ENCODE measurements around the gene FAM9A. TPM values are rescaled to one million over a fixed set of nuclear protein-coding genes. Genes with fewer than 3 reads are reported as not detected.
A peak's percentile ranks its signal among the peaks of the same experiment; 100 is the strongest.

Gene FAM9A
- total RNA-seq, 5 donors from 2014 or later (not counting 1 experiment from before 2014, with no cell fraction given) = not detected

GRCh38 chrX:8749697-8750096 is 51.5 kb downstream of the FAM9A start:
- Histone ChIP-seq H3K4me3 (ENCODE audit: control insufficient read depth in 1 of 2, extremely low read depth in 1 of 2, low read length in 1 of 2) (no peak overlapping the region), H3K9me3 (no peaks in the 10 kb centered on the region), H3K36me3 (ENCODE audit: control insufficient read depth in 2 of 2, extremely low read depth in 1 of 2, insufficient read depth in 1 of 2, low read length in 1 of 2) (no peaks in the 10 kb centered on the region), H3K27ac (ENCODE audit: low read length) (no peak overlapping the region), H3K27me3 (replicated peaks in 1 of 2; ENCODE audit: control insufficient read depth in 2 of 2, extremely low read depth in 1 of 2, insufficient read depth in 2 of 2, low read length in 1 of 2) (no peaks in the 10 kb centered on the region), H3K4me1 (ENCODE audit: control insufficient read depth in 1 of 2, extremely low read depth in 1 of 2, insufficient read depth in 2 of 2, low read length in 2 of 2) (no peaks in the 10 kb centered on the region)
- DNase-seq (no peak), ATAC-seq (replicated peaks in 1 of 4) (no peak)
- peaks cover 0 to 2% (median 0%) of the 10 kb centered on the region in 3 donors for H3K4me1 Mint-ChIP-seq
- ChIA-PET POLR2A (no interaction called here), CTCF (no interaction called here)
- H3K27me3 Mint-ChIP-seq = peaks cover 4 to 10% of the 10 kb centered on the region in 2 donors
- H3K27ac Mint-ChIP-seq = no peak overlapping the region
- H3K36me3 Mint-ChIP-seq = no peaks in the 10 kb centered on the region
- no peak overlapping the region for H3K4me3 Mint-ChIP-seq
- no peaks in the 10 kb centered on the region for H3K9me3 Mint-ChIP-seq

- Histone ChIP-seq H3K36me3 (ENCODE audit: control insufficient read depth in 2 of 2, extremely low read depth in 1 of 2, insufficient read depth in 1 of 2, low read length in 1 of 2) (no peaks in the 10 kb centered on the region), H3K9me3 (no peaks in the 10 kb centered on the region), H3K27me3 (replicated peaks in 1 of 2; ENCODE audit: control insufficient read depth in 2 of 2, extremely low read depth in 1 of 2, insufficient read depth in 2 of 2, low read length in 1 of 2) (no peaks in the 10 kb centered on the region), H3K27ac (ENCODE audit: low read length) (no peak overlapping the region), H3K4me1 (ENCODE audit: control insufficient read depth in 1 of 2, extremely low read depth in 1 of 2, insufficient read depth in 2 of 2, low read length in 2 of 2) (no peaks in the 10 kb centered on the region), H3K4me3 (ENCODE audit: control insufficient read depth in 1 of 2, extremely low read depth in 1 of 2, low read length in 1 of 2) (no peak overlapping the region)
- Mint-ChIP-seq H3K4me1 (peaks cover 0 to 2% (median 0%) of the 10 kb centered on the region in 3 donors), H3K36me3 (no peaks in the 10 kb centered on the region), H3K9me3 (no peaks in the 10 kb centered on the region), H3K27ac (no peak overlapping the region), H3K27me3 (peaks cover 4 to 10% of the 10 kb centered on the region in 2 donors), H3K4me3 (no peak overlapping the region)
- no peak for ATAC-seq (replicated peaks in 1 of 4)
- CTCF ChIA-PET = no interaction called here
- POLR2A ChIA-PET = no interaction called here
- peak in 1 of 35 experiments; percentile 43 for DNase-seq
- 29% methylated on average over 3 of the region's 6 CpGs for WGBS (ENCODE audit: insufficient coverage)
Measured at GRCh38 chrX:8748855-8749254, 52.3 kb downstream of the FAM9A start.

GRCh38 chrX:8743126-8743732 is 58.0 kb downstream of the FAM9A start:
- no CpG with 5 or more reads among the region's 11 CpGs for WGBS (ENCODE audit: insufficient coverage)
- no peaks in the 10 kb centered on the region for H3K9me3 ChIP-seq

GRCh38 chrX:8741981-8742380 is 59.2 kb downstream of the FAM9A start:
- Mint-ChIP-seq H3K4me1 (no peaks in the 10 kb centered on the region), H3K4me3 (no peak overlapping the region), H3K27me3 (peaks cover 3 to 12% of the 10 kb centered on the region in 2 donors), H3K27ac (no peak overlapping the region), H3K9me3 (no peaks in the 10 kb centered on the region), H3K36me3 (no peaks in the 10 kb centered on the region)
- CTCF ChIA-PET = interaction anchor here (0.6 to 1.6 kb wide), 4 partner anchors 10 to 227 kb away, joined by 3 to 4 read pairs (median 3); no protein-coding TSS in a partner anchor
- no peak overlapping the region for H3K4me3 ChIP-seq (ENCODE audit: control insufficient read depth in 1 of 2, extremely low read depth in 1 of 2, low read length in 1 of 2)
- H3K4me1 ChIP-seq (ENCODE audit: control insufficient read depth in 1 of 2, extremely low read depth in 1 of 2, insufficient read depth in 2 of 2, low read length in 2 of 2) = no peaks in the 10 kb centered on the region
- DNase-seq (no peak), ATAC-seq (replicated peaks in 1 of 4) (no peak)
- H3K9me3 ChIP-seq = no peaks in the 10 kb centered on the region
- 100% methylated on average over 2 of the region's 10 CpGs for WGBS (ENCODE audit: insufficient coverage)
- H3K27me3 ChIP-seq (replicated peaks in 1 of 2; ENCODE audit: control insufficient read depth in 2 of 2, extremely low read depth in 1 of 2, insufficient read depth in 2 of 2, low read length in 1 of 2) = no peaks in the 10 kb centered on the region
- POLR2A ChIA-PET = no interaction called here
- no peaks in the 10 kb centered on the region for H3K36me3 ChIP-seq (ENCODE audit: control insufficient read depth in 2 of 2, extremely low read depth in 1 of 2, insufficient read depth in 1 of 2, low read length in 1 of 2)
- H3K27ac ChIP-seq (ENCODE audit: low read length) = no peak overlapping the region

More at GRCh38 chrX:8743126-8743732, 58.0 kb downstream of the FAM9A start:
- Histone ChIP-seq H3K36me3 (ENCODE audit: control insufficient read depth in 2 of 2, extremely low read depth in 1 of 2, insufficient read depth in 1 of 2, low read length in 1 of 2) (no peaks in the 10 kb centered on the region), H3K4me3 (ENCODE audit: control insufficient read depth in 1 of 2, extremely low read depth in 1 of 2, low read length in 1 of 2) (no peak overlapping the region), H3K27ac (ENCODE audit: low read length) (no peak overlapping the region), H3K27me3 (replicated peaks in 1 of 2; ENCODE audit: control insufficient read depth in 2 of 2, extremely low read depth in 1 of 2, insufficient read depth in 2 of 2, low read length in 1 of 2) (no peaks in the 10 kb centered on the region), H3K4me1 (ENCODE audit: control insufficient read depth in 1 of 2, extremely low read depth in 1 of 2, insufficient read depth in 2 of 2, low read length in 2 of 2) (no peaks in the 10 kb centered on the region)
- Mint-ChIP-seq H3K27me3 (peaks cover 3 to 9% of the 10 kb centered on the region in 2 donors), H3K9me3 (no peaks in the 10 kb centered on the region), H3K4me3 (no peak overlapping the region), H3K36me3 (no peaks in the 10 kb centered on the region), H3K27ac (peak overlapping the region in 1 of 2 donors; percentile 65), H3K4me1 (no peaks in the 10 kb centered on the region)
- DNase-seq = peak; percentile 6 to 68 (median 43)
- CTCF ChIA-PET = interaction anchor here (0.6 to 1.1 kb wide), 2 partner anchors 71 to 750 kb away, joined by 3 read pairs; no protein-coding TSS in a partner anchor
- POLR2A ChIA-PET = no interaction called here
- peak in 1 of 4 experiments; percentile 37 for ATAC-seq (replicated peaks in 1 of 4)

Other genes with a start within 250 kb of the FAM9A start
- gene ANOS1, start 69.2 kb downstream of the FAM9A start, total RNA-seq = under 1 TPM in 3 of 5 donors, not detected in 2; 0.10 to 0.13 (median 0.12) TPM
- not detected for gene FAM9B, start 232.7 kb upstream of the FAM9A start, total RNA-seq

Data from T-cell (primary cell).